Head of caudate nucleus (tissue), 42 donors: ENCODE data around the gene DSP.

Experiments used
- DNase-seq, 42 donors: peaks; one replicate each; pipeline versions ENCODE4 v3.0.0 to v3.0.0-alpha.2; 2020 to 2021; ENCODE audit warnings: mixed read lengths in 7 of 42
- intact Hi-C: fragments of 100-400 bp; cut with DNase I; formaldehyde crosslinking; loops from one replicate; pipeline ENCODE4 v1.15.0; 2022

DSP gene

DNA sequence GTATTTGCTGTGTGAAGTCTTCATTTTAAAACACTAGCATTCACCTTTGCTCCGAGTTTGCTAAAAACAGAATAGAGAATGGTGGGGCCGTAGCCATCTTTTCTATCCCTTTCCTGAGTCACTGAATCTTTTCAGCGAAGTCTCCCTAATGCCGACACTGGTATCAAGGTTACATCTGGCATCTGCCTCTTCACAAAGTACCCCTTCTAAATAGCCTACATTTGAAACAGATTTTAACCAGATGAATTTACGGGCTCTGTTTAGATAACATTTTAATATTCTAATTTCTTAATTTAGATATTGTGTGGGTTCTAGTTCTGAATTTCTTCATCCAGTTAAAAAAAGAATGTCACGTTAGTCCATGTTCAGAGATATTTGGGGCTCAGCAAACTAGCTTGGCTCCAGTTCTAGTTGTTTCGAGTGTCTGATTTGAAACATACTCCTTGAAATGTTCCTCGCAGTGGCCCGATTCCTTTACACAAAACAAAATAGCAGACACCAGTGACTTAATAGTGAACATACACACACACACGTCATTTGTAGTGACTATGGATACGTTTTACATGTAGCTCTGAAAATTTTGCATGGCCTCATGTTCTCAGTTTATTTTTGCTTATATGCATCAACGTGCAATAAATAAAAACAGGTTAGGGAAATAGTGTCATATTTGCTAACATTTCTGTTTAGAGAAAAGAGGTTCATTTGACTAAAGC is 15.1 kb downstream of the DSP start:
- intact Hi-C loops: no loop called here
- no peak for DNase-seq

DNA sequence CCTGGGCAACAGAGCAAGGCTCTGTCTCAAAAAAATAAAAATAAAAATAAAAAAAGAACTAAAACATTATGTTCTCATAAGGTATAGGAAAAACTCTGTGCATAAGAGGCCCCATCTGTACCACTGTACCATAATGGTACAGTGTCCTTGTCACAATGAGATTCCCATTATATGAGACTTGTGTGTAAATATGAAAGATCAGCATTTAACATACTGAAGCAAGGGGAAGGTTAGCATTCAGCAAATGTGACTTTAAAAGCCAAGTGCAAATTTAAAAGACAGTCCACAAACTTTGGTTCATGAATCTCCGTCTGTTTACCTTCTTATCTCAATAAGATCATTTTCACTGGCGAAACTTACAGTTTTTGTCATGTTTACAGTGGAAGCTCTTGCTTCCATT is 16.2 kb downstream of the DSP start:
- intact Hi-C loops: no loop called here
- no peak for DNase-seq

DNA sequence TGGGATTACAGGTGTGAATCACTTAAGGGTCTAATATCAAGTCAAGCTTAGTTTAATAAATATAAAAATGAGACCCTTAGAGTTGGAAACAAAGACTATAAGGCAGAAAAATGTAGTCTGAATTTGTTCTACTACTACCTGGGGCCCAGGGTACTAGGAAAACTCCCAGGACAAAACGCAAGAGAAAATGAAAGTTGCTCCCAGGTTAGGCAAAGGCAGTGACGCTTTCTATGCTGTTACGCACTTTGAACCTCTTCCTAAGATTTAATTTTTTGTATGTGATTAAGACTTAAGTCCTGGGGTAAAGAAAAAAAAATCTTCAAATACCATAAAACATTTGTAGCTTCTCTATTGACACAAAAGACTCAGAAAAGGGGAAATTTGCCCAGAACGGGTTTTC is 17.3 kb downstream of the DSP start:
- no peak for DNase-seq
- intact Hi-C loops: no loop called here

- intact Hi-C loops: no loop called here
- DNase-seq: no peak
These were observed 17.7 kb downstream of the DSP start for GRCh38 chr6:7559196-7559595.

- intact Hi-C loops: no loop called here
- DNase-seq: no peak
These were observed 18.3 kb downstream of the DSP start for GRCh38 chr6:7559651-7560385.

DNA sequence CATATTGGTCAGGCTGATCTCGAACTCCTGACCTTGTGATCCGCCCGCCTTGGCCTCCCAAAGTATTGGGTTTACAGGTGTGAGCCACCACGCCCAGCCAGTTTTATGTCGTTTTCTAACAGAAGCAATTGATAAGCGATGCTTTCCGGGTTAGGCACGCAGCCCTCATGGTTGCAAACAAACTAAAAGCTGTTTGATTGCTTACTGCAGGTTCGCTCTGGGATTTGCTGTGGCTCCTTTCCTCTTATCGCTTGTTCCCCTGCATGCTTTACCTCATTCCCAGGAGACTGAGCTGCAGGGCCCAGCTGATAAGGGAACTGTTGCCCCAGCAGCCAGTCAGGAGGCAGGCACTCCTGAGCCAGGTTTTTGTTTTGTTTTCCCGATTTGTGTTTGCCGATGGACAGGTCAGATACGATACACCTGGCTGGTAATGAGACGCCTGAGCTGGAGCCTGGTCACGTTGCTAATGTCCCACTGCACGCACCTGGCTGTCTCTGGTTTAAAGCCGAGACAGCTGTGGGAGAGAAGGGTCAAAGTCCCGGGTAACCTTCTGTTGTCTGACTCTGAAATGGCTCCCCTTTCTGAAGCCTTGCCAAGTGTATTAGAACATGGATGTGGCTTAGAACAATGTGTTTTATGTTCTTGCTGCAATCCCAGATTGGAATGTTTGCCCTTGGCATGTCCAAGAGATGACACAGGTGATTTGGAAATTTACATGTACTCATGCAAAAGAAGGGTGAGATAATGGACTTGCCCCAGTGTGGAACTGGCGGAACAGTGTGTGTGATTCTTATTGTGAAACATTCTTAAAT is 19.9 kb downstream of the DSP start:
- intact Hi-C loops: no loop called here
- DNase-seq: no peak

- intact Hi-C loops: no loop called here
- no peak for DNase-seq
These were observed 21.3 kb downstream of the DSP start for GRCh38 chr6:7562769-7563168.

DNA sequence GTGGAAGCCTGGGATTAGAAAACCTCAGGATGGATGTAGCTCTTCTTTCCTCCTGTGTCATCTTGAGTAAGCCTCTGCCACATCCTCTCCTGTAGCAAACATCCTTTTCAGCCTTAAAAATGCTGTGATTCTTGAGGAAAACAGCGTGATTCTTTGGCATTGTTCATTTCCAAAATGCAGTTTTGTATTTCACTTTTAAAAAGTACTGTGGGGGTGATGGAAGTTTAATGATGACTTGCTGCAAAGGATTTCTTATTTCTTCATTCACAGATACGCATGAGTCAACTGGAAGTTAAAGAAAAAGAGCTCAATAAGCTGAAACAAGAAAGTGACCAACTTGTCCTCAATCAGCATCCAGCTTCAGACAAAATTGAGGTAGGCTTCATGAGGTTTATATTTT is 24.6 kb downstream of the DSP start:
- intact Hi-C loops: no loop called here
- DNase-seq: no peak

GRCh38 chr6:7566617-7567173 is 25.2 kb downstream of the DSP start:
- no peak for DNase-seq
- intact Hi-C loops: no loop called here

DNA sequence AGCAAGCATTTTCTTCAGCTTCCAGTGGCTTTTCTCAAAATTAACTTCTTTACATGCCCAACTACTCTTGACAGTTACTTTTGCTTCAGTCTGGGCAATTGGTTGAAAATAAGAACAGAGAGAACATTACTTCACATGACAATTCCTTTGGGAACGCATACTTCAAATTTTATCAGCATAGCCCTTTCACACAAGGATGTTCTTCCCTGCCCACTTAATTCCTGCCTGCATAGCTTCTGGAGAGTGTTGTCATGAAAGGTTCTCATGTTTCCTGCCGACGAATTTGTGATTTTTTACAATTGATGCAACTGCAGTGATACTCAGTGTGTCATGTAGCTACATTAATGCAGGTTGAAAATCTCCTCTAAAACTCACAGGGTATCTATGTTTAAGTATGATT is 26.6 kb downstream of the DSP start:
- no peak for DNase-seq
- intact Hi-C loops: no loop called here

DNA sequence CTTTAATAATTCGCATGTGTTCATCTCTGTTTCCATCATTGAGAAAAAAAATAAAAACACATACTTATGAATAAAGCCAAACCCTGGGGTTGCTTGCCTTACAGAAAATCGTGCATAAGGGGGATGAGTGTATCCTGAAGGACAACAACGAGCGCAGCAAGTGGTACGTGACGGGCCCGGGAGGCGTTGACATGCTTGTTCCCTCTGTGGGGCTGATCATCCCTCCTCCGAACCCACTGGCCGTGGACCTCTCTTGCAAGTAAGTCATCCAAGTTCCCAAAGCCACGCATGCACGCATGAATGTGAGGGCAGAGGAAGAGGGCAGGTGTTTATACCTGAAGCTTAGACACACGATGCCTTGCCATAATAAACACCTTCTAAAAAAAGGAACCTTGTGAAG is 27.6 kb downstream of the DSP start:
- no peak for DNase-seq
- intact Hi-C loops: no loop called here

DNA sequence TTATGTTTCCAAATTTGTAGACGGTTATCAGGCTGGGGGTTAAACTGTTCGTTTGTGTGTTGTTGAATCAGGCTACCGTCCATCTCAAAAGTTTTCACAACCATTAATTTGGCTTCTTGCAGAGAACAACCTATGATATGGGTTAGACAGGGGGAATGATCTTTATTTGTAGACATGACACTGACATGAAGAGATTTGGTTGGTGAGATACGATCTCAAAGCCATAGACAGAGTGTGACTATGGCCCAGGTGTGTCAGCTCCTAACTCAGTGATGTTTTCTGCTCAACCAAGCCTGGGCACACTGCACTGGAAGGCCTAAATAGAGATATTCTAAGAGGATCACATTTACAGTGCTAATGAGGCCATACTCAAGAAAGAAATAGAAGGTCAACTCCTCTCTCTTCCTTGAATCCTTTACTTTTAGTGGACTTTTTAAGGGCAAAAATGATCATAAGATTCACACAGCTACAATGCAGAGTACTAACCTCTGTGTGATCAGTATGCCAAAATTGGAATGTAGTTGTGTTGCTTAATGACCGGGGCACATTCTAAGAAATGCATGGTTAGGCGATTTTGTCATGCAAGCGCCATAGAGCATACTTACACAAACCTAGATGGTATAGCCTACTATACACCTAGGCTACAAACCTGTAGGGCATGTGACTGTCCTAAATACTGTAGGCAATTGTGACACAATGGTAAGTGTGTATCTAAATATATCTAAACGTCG is 30.9 kb downstream of the DSP start:
- DNase-seq: no peak
- intact Hi-C loops: no loop called here

- DNase-seq: no peak
- intact Hi-C loops: no loop called here
These were observed 33.0 kb downstream of the DSP start for GRCh38 chr6:7574500-7574899.

DNA sequence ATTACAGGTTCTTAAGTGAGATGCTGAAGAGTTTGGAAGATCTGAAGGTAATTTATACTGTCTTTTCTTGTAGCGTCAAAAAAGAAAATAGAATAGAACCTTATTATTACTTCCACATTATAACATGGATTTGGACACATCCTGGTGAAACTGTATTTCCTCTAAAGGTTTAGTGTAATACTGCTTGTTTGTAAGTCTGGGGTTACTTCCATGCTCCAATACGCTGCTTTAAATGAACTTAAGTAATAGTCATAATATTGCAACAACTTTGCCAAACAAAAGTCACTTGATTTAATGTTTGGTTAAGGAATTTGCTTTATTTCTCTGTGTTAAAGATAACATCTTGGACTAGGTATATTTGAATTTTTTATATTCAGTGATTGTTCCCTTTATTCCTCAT is 37.0 kb downstream of the DSP start:
- no peak for DNase-seq
- intact Hi-C loops: no loop called here

DNA sequence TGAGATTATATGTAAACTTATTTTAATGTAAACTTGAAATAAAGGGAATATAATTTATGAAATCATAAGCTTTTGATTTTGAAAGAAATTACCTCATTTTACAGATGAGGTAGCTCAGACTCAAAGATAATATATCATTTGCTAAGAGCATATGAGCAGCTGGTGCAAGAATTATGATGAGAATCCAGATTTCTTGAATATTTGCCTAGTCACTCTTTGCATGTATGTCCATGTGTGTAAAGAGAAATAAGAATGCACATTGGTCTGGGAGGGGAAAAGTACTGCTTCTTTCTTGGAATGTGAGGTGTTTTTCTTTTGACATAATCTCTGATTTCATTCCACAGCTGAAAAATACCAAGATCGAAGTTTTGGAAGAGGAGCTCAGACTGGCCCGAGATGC is 37.5 kb downstream of the DSP start:
- intact Hi-C loops: no loop called here
- no peak for DNase-seq

GRCh38 chr6:7579851-7580250 is 38.4 kb downstream of the DSP start:
- intact Hi-C loops: no loop called here
- no peak for DNase-seq

- intact Hi-C loops: no loop called here
- no peak for DNase-seq
These were observed 39.1 kb downstream of the DSP start for GRCh38 chr6:7580537-7580926.

GRCh38 chr6:7580927-7581618 is 39.6 kb downstream of the DSP start:
- intact Hi-C loops: no loop called here
- DNase-seq: no peak
